VCaP (cell line): ENCODE results near the gene TBC1D9.
A peak's percentile ranks its signal among the peaks of the same experiment; 100 is the strongest.

ENCODE experiments used
- H3K27ac ChIP-seq: fragments of 450-650 bp; 2 replicates; pipeline ENCODE4 v1.5.1; 2017
- TF ChIP-seq, protein P1 (sequence below): fragments of 450-650 bp; conservative IDR thresholded peaks from 2 replicates; pipeline ENCODE4 v1.5.1; 2017; ENCODE audit warnings: mild to moderate bottlenecking, moderate library complexity

Gene TBC1D9

DNA sequence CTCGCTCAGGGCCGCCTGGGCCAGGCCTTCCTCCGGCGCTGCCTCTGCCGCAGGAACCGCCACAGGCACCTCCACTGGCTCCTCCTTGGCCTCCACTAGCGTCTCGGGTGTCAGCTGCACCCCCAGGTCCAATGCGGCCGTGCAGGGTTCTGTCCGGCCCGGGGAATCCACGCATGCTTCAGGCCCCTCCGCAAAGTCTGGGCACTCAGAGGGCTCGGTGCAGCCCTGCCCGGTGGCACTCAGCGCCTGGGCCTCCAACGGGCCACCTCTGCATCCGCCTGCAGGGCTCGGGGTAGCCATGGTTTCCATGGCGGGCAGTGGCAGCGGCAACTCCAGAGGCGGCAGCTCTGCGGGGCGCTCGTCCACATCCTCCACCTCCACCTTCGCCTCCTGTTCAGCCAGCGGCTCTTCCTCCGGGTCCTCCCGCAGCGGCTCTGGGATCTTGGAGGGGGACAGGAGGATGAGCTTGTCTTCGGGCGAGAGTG lies 112.6 kb downstream of the TBC1D9 start:
- TF ChIP-seq, protein P1, sequence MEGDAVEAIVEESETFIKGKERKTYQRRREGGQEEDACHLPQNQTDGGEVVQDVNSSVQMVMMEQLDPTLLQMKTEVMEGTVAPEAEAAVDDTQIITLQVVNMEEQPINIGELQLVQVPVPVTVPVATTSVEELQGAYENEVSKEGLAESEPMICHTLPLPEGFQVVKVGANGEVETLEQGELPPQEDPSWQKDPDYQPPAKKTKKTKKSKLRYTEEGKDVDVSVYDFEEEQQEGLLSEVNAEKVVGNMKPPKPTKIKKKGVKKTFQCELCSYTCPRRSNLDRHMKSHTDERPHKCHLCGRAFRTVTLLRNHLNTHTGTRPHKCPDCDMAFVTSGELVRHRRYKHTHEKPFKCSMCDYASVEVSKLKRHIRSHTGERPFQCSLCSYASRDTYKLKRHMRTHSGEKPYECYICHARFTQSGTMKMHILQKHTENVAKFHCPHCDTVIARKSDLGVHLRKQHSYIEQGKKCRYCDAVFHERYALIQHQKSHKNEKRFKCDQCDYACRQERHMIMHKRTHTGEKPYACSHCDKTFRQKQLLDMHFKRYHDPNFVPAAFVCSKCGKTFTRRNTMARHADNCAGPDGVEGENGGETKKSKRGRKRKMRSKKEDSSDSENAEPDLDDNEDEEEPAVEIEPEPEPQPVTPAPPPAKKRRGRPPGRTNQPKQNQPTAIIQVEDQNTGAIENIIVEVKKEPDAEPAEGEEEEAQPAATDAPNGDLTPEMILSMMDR, result no peak

DNA sequence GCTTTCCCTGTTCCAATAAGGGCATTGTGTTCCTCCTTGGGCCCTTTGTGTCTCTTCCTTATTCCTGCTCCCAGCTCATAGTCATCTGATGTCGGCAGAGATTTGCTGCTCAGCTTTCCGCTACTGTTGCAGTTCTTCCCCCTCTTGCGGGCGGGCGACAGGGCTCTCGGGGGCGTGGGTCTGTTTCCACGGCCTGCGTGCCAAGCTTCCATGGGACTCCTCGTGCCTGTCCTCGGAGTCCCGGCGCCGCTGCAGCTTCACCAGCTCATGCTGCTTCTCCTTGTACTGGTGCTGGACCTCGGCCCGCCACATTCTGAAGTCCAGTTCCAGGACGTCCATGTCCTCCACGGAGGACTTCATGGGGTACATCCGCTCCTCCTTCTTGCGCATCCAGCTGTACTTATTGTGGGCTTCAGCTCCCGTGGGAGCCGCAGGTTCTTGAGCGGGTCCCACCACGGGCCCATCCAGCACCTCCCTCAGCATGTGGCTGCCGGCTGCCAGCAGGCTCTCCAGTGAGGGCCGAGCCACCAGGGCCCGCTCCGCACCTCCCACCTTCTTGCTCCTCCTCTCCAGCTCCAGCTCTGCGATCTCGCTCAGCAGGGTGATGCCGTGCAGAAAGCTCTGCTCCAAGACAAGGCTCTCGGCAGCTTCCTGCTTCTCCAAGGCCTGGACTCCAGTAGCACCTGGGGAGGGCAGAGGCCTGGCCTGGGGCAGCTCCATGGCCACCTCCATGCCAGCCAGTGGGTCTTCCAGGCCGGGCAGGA lies 113.3 kb downstream of the TBC1D9 start:
- H3K27ac ChIP-seq, result peak overlapping the region; percentile 48; the same call in 1 of the 2 replicates
- TF ChIP-seq, protein P1, result no peak

More for the DNA sequence above, 112.6 kb downstream of the TBC1D9 start:
- H3K27ac ChIP-seq, result no peak overlapping the region

DNA sequence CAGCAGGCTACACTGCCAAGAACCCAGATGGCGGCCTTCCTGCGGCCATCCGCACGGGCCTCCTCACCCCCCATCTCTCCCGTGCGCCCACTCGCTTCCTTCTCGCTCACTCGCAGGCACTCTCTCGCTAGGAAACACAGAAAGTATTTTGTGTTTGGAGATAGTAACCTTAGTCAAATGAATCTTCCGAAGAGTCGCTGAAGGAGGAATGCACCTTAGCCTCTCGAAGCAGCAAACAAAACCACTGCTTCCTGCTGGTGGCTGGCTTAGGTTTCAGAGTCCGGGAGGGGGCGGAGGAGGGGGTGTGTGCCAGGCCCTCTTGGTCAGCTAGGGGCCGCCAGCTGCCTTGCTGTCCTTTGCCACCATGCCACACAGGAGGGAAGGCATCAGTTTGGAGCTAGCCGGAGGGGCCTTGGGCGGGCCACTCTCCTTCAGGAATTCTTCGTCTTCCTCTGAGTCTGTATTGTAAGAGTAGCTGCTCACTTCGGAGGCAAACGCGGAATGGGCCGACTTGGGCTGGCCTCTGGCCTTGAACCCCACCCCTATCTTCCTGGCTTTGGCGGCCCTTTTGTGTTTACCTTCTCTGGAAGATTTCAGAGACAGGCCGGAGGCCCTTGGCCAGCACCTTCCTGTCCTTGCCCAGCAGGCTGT lies 114.3 kb downstream of the TBC1D9 start:
- TF ChIP-seq, protein P1, result no peak
- peak overlapping the region; percentile 48 for H3K27ac ChIP-seq

DNA sequence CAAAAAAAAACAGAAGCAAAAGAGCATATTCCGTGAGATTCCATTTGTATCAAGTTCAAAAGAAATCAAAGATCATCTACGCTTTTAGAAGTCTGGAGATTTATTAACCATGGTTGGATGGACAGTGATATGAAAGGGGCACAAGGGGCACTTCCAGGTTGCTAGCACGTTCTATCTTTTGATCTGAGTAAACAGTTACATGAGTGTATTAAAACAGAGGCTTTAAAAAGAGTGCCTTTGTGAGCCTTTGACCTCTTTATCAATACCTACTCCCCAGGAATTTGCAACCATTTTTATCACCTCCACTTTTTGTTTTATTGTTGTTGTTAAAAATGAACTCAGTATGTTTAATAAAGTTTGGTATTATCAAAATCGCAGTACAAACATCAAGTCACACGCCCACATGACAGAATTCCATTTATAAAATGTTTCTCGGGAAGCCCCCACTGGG lies 115.1 kb downstream of the TBC1D9 start:
- TF ChIP-seq, protein P1, result no peak
- H3K27ac ChIP-seq, result peak overlapping the region; percentile 48

DNA sequence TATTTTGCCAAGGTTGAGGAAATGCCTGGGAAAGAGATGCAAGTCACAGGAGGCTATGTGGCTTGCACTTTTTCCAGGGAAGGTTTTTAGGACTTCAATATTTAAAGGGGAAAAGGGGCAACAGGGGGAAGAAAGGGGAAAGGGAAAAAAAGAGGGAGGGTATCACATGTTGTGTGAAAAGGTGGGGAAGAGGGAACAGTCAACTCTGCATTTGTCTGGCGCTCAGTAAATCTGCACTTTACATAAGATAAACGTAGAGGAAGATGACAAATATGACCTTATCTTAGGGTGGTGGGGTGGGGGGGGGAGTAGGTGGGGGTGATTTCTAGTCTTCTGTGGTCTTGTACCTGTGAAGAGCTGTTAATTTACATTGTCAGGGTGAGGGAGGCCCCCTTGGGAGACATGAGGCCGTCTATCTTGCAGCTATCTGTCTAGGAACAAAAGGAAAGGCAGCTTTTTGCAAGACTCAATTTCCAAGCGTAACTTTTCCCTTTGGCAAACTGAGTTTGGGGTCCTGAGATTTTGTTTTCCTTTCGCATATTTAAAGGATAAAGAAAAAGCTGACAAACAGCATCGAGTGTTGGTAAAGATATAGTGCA lies 115.9 kb downstream of the TBC1D9 start:
- TF ChIP-seq, protein P1, result no peak
- peak overlapping the region; percentile 48; the same call in 1 of the 2 replicates for H3K27ac ChIP-seq

DNA sequence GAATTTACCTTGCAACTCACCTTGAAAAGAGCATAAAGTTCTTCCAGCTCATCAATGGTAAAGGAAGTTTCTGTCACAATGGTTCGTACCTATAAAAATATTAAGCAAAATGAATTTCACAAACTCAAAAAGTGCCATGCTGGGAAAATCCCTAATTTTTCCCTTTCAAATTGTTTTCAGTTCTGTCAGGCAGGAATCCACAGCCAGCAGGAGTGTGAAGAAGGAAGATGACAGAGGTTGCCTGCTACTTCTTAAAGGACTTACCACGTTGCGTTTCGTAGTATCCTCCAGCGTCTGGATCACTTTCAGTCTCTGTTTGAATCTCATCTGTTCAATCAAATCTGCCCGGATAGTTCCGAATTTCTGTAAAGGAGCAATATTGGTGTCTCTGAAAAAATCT lies 117.1 kb downstream of the TBC1D9 start:
- TF ChIP-seq, protein P1, result no peak
- H3K27ac ChIP-seq, result no peak overlapping the region

DNA sequence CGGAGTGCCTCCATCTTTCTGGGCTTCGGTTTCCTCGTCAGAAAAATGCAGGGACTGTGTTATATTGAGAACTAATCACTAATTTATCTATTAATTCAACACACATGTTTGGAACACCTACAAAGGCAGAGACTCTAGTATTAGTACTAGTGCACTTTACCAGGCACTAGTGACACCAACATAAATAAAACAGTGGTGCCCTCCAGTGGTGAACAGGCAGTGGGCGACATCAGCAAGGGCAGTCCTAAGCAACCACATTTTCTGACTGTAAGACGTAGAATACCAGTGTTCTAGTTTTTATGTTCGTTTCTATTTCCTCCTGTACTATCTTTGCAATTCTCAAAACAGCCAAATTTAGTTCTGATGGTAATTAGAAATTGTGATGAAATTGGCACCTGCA lies 118.3 kb downstream of the TBC1D9 start:
- TF ChIP-seq, protein P1, result peak; percentile 64
- no peak overlapping the region for H3K27ac ChIP-seq
